GM08714 (cell line): ENCODE measurements around the gene MEG3.
"Not testable (repeated sequence)": the region's sequence is repeated elsewhere in the genome, so short reads cannot be mapped to it uniquely, and the experiment has no call there.

Experiments used
- H3K4me3 ChIP-seq: fragments of 200-500 bp; sonication (Bioruptor generic); 2 replicates; pipeline ENCODE4 v1.5.1; 2014; ENCODE audit warnings: mild to moderate bottlenecking, low read length, inconsistent platforms
- ZNF274 ChIP-seq: IDR thresholded peaks from 2 replicates; pipeline ENCODE4 v1.6.1; 2012; ENCODE audit warnings: mild to moderate bottlenecking, low read depth, low read length

MEG3 gene

GRCh38 chr14:100816950-100817901 lies 8.7 kb upstream of the MEG3 start:
- H3K4me3 ChIP-seq = no peak overlapping the region
- no peak for TF ChIP-seq ZNF274

- no peak for TF ChIP-seq ZNF274
- no peak overlapping the region for H3K4me3 ChIP-seq
These were observed 7.7 kb upstream of the MEG3 start for GRCh38 chr14:100818221-100818699.

- not testable (repeated sequence) for H3K4me3 ChIP-seq
These were observed 7.0 kb upstream of the MEG3 start for GRCh38 chr14:100818923-100819322.

GRCh38 chr14:100819453-100819828 lies 6.5 kb upstream of the MEG3 start:
- no peak for TF ChIP-seq ZNF274
- no peak overlapping the region for H3K4me3 ChIP-seq

- H3K4me3 ChIP-seq = no peak overlapping the region
- no peak for TF ChIP-seq ZNF274
These were observed 6.0 kb upstream of the MEG3 start for GRCh38 chr14:100819829-100820475.

GRCh38 chr14:100820957-100821356 lies 5.0 kb upstream of the MEG3 start:
- no peak for TF ChIP-seq ZNF274
- H3K4me3 ChIP-seq = no peak overlapping the region

- TF ChIP-seq ZNF274 = no peak
- no peak overlapping the region for H3K4me3 ChIP-seq
These were observed 3.9 kb upstream of the MEG3 start for GRCh38 chr14:100822013-100822412.

GRCh38 chr14:100822532-100823296 lies 3.2 kb upstream of the MEG3 start:
- no peak overlapping the region for H3K4me3 ChIP-seq
- TF ChIP-seq ZNF274 = no peak

GRCh38 chr14:100823413-100824080 lies 2.4 kb upstream of the MEG3 start:
- no peak for TF ChIP-seq ZNF274
- no peak overlapping the region for H3K4me3 ChIP-seq

GRCh38 chr14:100824091-100824551 lies 1.8 kb upstream of the MEG3 start:
- no peak overlapping the region for H3K4me3 ChIP-seq
- no peak for TF ChIP-seq ZNF274

- H3K4me3 ChIP-seq = no peak overlapping the region
- no peak for TF ChIP-seq ZNF274
These were observed 811 bp upstream of the MEG3 start for GRCh38 chr14:100824901-100825712.

GRCh38 chr14:100826391-100827100 lies 628 bp downstream of the MEG3 start:
- TF ChIP-seq ZNF274 = no peak
- no peak overlapping the region for H3K4me3 ChIP-seq
